Esophagus mucosa (tissue), 1 donor: Measurements from ENCODE around the gene ZEB1. TPM values are rescaled to one million over a fixed set of nuclear protein-coding genes. Genes with fewer than 3 reads are reported as not detected.
"Not testable (repeated sequence)": the region's sequence is repeated elsewhere in the genome, so short reads cannot be mapped to it uniquely, and the experiment has no call there.

Experiments
- ATAC-seq: fragments of 200-7000 bp; cut with Tn5 transposase; one replicate; pipeline ENCODE4 v1.9.1; 2020
- total RNA-seq: library from RNA; stranded (reverse); gene quantifications from one replicate; pipeline ENCODE4 v1.2.4, GENCODE V29; 2023
- donor health status: DM: yes; HTN: yes; CAD: no.

Gene ZEB1
- total RNA-seq, 1 donor from 2014 or later, result 5.0 TPM

- ATAC-seq, result no peak
Observed at GRCh38 chr10:31372439-31372838, 53.4 kb downstream of the ZEB1 start.

GRCh38 chr10:31374146-31374696, 55.2 kb downstream of the ZEB1 start:
- ATAC-seq, result no peak

- no peak for ATAC-seq
Observed at GRCh38 chr10:31381171-31381570, 62.2 kb downstream of the ZEB1 start.

GRCh38 chr10:31381766-31382316, 62.8 kb downstream of the ZEB1 start:
- ATAC-seq, result no peak

GRCh38 chr10:31383810-31384588, 65.0 kb downstream of the ZEB1 start:
- ATAC-seq, result no peak

- no peak for ATAC-seq
Observed at GRCh38 chr10:31384589-31384949, 65.6 kb downstream of the ZEB1 start.

- ATAC-seq, result no peak
Observed at GRCh38 chr10:31390804-31391203, 71.8 kb downstream of the ZEB1 start.

- no peak for ATAC-seq
Observed at GRCh38 chr10:31393844-31394243, 74.8 kb downstream of the ZEB1 start.

GRCh38 chr10:31395695-31396094, 76.7 kb downstream of the ZEB1 start:
- ATAC-seq, result no peak

- no peak for ATAC-seq
Observed at GRCh38 chr10:31396376-31396775, 77.4 kb downstream of the ZEB1 start.

- ATAC-seq, result no peak
Observed at GRCh38 chr10:31397852-31398251, 78.8 kb downstream of the ZEB1 start.

GRCh38 chr10:31399171-31399570, 80.2 kb downstream of the ZEB1 start:
- no peak for ATAC-seq

GRCh38 chr10:31399631-31400030, 80.6 kb downstream of the ZEB1 start:
- no peak for ATAC-seq

GRCh38 chr10:31401287-31401686, 82.3 kb downstream of the ZEB1 start:
- no peak for ATAC-seq

- ATAC-seq, result no peak
Observed at GRCh38 chr10:31404640-31405039, 85.6 kb downstream of the ZEB1 start.

- not testable (repeated sequence) for ATAC-seq
Observed at GRCh38 chr10:31405829-31406228, 86.8 kb downstream of the ZEB1 start.

- ATAC-seq, result not testable (repeated sequence)
Observed at GRCh38 chr10:31412397-31412796, 93.4 kb downstream of the ZEB1 start.

GRCh38 chr10:31413325-31413724, 94.3 kb downstream of the ZEB1 start:
- ATAC-seq, result no peak

GRCh38 chr10:31418481-31418880, 99.5 kb downstream of the ZEB1 start:
- ATAC-seq, result no peak

- ATAC-seq, result no peak
Observed at GRCh38 chr10:31419394-31420063, 100.5 kb downstream of the ZEB1 start.

GRCh38 chr10:31421322-31421721, 102.3 kb downstream of the ZEB1 start:
- ATAC-seq, result no peak

- ATAC-seq, result no peak
Observed at GRCh38 chr10:31422634-31423033, 103.6 kb downstream of the ZEB1 start.

- no peak for ATAC-seq
Observed at GRCh38 chr10:31424473-31424872, 105.5 kb downstream of the ZEB1 start.

GRCh38 chr10:31426401-31426800, 107.4 kb downstream of the ZEB1 start:
- ATAC-seq, result peak; percentile 52
